Central memory CD4-positive, alpha-beta T cell (primary cell): ENCODE results near the gene MAS1L.
"Not testable (repeated sequence)": the region's sequence is repeated elsewhere in the genome, so short reads cannot be mapped to it uniquely, and the experiment has no call there.

Experiments
- DNase-seq: peaks from one replicate; pipeline ENCODE4 v3.0.0; 2022

MAS1L gene

GRCh38 chr6:29478740-29479139, 9.0 kb downstream of the MAS1L start:
- no peak for DNase-seq

- DNase-seq = no peak
These were observed 9.8 kb downstream of the MAS1L start for GRCh38 chr6:29477923-29478450.

- DNase-seq = no peak
These were observed 12.8 kb downstream of the MAS1L start for GRCh38 chr6:29474996-29475395.

GRCh38 chr6:29466241-29466640, 21.5 kb downstream of the MAS1L start:
- no peak for DNase-seq

GRCh38 chr6:29465801-29466200, 22.0 kb downstream of the MAS1L start:
- DNase-seq = no peak

- DNase-seq = no peak
These were observed 22.5 kb downstream of the MAS1L start for GRCh38 chr6:29465279-29465678.

GRCh38 chr6:29462022-29462421, 25.7 kb downstream of the MAS1L start:
- DNase-seq = no peak

GRCh38 chr6:29461021-29461814, 26.5 kb downstream of the MAS1L start:
- DNase-seq = no peak

- no peak for DNase-seq
These were observed 30.8 kb downstream of the MAS1L start, which contains the start of the genes OR11A1 and OR2H1 for GRCh38 chr6:29456971-29457370. Gene OR11A1, minus strand, starts transcription at chr6:29457071. Its CDS starts 29,430 bp downstream, at chr6:29427641. Gene OR2H1, plus strand, starts transcription at chr6:29457155. Its CDS starts 4,615 bp downstream, at chr6:29461770.

- no peak for DNase-seq
These were observed 36.1 kb downstream of the MAS1L start for GRCh38 chr6:29451471-29452193.

GRCh38 chr6:29447670-29448069, 40.1 kb downstream of the MAS1L start:
- no peak for DNase-seq

GRCh38 chr6:29444031-29444430, 43.7 kb downstream of the MAS1L start:
- not testable (repeated sequence) for DNase-seq

GRCh38 chr6:29442719-29443118, 45.0 kb downstream of the MAS1L start:
- DNase-seq = no peak

GRCh38 chr6:29439006-29439405, 48.8 kb downstream of the MAS1L start, which contains the start of gene OR10C1:
Gene OR10C1, plus strand, starts transcription at chr6:29439306. Its CDS starts 710 bp downstream, at chr6:29440016.
- DNase-seq = no peak

- DNase-seq = not testable (repeated sequence)
These were observed 51.0 kb downstream of the MAS1L start for GRCh38 chr6:29436730-29437129.
